Heart left ventricle (tissue), 13 donors: ENCODE data around the gene CNKSR3.

Source experiments
- POLR2A ChIP-seq, 2 donors: fragments of 450-650 bp; IDR thresholded peaks; one replicate each; pipeline ENCODE4 v1.6.1; 2017; ENCODE audit warnings: antibody characterized with exemption in 2 of 2, mild to moderate bottlenecking in 2 of 2, moderate library complexity in 2 of 2
- TF ChIP-seq, protein P1 (sequence below), 12 donors: fragments of 200-600 bp; sonication (generic) in 4 of 12; IDR thresholded peaks; one replicate each; pipeline versions ENCODE4 v1.5.0 to v1.8.0; 2018 to 2022; ENCODE audit warnings: antibody characterized with exemption in 12 of 12, mild to moderate bottlenecking in 5 of 12
- donor health status: ischemic (EF 13 %, LVEDD 7.1; RV severe dilation, severe dysfunction).
- donor health status: DM: no; HTN: yes; CAD: no.
- donor health status: DM: no; HTN: no; CAD: no.
- donor health status: ischemic (EF 25% LVEDD 6.9; RV normal size, moderate dysfunction).
- donor health status: ischemic (EF 25% LVEDD 5.7; RV mildly dilated, moderate dysfunction).
- donor health status: ischemic (EF 35%, LVEDD 5.7; RV mildly dilated, moderate dysfunction).
- donor health status: nonischemic (EF 11% LVEDD 7.7; RV severe dilation, severe dysfunction).
- donor health status: DM: yes; HTN: yes; CAD: no.
- donor health status: PGD.
- donor health status: ischemic (EF 29% LVEDD 5.4; RV normal size, mild dysfunction).
- donor health status: nonischemic (EF 23%, LVEDD 6.1; RV moderate dilation, normal function).

GRCh38 chr6:154361476-154361875 lies 149.0 kb downstream of the CNKSR3 start:
- TF ChIP-seq, protein P1, sequence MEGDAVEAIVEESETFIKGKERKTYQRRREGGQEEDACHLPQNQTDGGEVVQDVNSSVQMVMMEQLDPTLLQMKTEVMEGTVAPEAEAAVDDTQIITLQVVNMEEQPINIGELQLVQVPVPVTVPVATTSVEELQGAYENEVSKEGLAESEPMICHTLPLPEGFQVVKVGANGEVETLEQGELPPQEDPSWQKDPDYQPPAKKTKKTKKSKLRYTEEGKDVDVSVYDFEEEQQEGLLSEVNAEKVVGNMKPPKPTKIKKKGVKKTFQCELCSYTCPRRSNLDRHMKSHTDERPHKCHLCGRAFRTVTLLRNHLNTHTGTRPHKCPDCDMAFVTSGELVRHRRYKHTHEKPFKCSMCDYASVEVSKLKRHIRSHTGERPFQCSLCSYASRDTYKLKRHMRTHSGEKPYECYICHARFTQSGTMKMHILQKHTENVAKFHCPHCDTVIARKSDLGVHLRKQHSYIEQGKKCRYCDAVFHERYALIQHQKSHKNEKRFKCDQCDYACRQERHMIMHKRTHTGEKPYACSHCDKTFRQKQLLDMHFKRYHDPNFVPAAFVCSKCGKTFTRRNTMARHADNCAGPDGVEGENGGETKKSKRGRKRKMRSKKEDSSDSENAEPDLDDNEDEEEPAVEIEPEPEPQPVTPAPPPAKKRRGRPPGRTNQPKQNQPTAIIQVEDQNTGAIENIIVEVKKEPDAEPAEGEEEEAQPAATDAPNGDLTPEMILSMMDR (IDR thresholded peaks at IDR 0.05) = no peak
- no peak for TF ChIP-seq POLR2A (IDR thresholded peaks at IDR 0.05)
